ENCODE measurements around the gene CYP26B1.

Gene CYP26B1

DNA sequence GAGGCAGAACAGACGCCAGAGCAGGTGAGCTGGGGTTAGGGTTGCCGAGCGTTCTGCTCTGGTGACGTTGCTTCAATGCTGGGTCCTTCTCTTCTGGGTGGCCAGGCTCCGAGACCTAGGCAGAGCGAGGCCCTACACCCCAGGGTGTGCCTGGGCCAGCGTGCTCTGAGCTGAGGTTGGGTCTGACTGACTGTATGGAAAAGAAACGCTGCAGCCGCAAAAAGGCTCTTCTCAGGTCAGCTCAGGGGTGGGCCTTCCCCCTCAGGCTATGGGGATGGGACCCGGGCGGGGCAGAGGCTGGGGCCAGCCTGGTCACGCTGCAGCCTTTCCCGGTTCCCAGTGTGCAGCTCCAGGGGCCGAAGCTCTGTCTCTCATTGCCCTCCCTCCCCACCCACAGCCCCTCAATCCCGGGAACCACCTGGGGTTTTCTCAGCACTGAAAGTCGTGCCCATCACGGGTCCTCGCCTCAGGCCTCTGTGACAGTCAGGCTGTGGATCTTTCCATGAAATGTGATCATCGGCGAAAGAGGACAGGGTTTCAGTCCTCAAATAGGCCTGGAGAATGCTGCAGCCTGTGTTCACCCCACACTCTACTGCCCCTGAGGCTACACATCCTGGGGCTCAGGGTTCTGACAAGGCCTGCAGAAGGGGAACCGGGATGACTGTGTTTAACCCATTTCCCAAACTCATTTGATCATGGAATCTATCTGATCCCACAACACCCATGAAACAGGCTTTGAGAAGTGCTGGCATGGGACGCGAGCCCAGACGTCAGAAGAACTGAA, 19.4 kb downstream of the CYP26B1 start:
- FAIRE-seq = no peak

DNA sequence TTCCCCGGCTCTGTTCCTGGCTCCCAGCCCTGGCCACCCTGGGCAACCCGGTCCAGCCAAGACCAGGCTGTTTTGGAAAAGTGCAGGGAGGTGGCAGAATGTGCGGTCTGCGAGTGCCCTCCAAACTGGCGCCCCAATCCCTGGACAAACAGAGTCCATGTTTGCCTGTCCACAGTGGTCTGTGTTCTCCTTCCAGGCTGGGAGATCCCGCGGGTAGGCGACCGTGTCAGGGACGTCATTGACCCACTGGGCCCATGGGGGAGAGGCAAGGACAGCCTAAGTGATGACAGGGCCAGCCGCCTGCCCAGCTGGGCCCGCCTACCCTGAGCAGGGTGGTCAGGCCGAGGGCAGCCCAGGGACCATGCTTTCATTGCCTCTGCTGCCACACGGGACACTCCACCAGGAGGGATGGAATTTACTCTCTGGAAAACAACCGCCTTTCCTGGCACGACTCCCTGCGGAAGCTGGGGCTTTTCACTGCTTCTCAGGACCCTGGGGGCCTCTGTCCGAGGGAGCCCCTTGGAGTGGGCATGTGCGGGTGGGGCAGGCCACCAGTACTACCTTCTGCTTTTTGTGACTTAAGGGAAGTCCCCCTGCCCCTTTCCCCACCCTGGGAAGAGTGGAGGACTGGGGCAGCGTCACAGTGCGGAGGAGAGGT, 20.1 kb downstream of the CYP26B1 start:
- no peak for FAIRE-seq

DNA sequence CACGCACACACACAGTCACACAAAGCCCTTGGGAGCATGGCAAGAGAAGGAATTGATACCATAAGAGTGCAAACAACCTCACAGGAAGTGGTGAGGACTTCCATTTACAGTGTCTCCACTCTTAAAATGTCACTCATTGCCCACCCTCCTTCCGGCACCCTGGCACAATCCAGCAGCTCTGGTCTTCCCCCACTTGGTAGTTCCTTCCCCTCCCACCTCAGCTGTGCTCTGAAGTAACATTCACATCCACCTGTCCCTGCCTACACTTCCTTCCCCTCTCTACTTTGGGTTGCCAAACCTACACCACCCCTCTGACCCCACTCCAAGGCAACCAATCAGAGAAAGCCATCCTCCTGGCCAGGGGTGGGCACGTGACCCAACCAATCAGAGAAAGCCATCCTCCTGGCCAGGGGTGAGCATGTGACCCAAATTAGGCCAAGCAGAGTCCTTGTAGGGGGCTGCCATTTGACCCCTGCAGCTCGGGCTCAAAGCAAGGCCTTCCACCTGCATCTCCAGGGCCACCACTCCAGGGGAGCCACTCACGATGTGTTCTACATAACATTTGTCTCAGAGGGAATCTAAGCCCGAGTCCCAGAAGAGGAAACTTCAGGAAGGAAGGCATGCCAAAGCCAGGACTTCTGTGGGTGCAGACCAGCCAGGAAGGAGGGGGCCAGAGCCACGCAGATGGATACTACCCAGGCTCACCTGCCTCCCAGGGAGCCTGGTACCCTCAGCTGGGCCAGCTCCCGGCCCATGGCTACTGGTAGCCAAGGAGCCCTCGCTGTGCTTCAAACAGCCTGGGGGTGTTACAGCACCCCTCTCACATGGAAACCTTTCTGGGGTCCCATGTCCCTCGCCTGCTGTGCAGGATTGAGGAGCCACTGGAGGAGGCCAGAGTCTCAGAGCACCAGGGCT, 21.2 kb downstream of the CYP26B1 start:
- FAIRE-seq = no peak

DNA sequence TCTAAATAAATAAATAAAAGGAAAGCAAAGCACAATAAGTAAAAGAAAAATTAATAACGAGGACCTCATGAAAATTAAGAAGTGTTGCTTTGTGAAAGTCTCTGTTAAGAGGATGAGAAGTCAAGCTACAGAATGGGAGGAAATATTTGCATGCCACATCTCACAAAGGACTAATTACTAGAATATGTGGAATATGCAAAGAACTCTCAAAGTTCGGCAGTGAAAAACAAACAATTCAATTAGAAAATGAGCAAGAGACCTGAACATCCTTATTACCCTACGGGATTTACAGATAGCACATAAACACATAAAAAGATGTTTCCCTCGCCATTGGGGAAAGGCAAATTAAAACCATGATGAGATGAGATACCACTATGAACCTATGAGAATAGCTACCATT, 23.3 kb downstream of the CYP26B1 start:
- no peak for FAIRE-seq

DNA sequence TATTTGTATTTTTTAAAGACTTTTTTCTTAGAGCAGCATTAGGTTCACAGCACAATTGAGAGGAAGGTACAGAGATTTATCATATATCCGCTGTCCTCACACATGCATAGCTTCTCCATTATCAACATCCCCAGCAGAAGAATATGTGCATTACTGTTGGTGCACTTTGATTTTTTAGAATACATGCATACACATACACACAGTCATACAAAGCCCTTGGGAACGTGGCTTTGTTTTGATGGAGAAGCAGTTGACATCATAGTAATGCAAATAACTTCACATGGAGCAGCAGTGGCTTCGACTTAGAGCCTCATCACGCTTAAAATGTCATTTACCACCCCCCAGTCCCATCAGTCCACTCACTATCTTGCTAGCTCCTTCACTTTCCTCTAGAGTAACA, 26.5 kb downstream of the CYP26B1 start:
- no peak for FAIRE-seq

DNA sequence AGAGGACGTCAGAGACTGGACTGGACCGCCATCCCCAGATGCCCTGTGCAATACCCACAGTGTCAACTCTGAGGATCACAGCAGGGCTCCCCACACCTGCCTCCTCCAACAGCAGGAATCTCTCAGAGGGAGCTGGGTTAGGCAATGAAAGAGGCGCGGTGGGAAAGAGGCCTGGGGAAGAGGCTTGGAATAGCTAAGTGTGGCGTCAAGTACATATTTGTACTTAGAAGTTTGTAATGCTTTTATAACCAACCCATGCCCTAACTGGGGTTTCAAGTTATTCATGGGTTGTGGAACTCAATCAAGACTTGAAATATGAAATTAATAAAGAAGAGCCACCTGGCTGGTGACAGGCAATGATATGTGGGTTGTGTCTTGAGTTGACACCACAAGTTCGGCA, 28.7 kb downstream of the CYP26B1 start:
- no peak for FAIRE-seq

DNA sequence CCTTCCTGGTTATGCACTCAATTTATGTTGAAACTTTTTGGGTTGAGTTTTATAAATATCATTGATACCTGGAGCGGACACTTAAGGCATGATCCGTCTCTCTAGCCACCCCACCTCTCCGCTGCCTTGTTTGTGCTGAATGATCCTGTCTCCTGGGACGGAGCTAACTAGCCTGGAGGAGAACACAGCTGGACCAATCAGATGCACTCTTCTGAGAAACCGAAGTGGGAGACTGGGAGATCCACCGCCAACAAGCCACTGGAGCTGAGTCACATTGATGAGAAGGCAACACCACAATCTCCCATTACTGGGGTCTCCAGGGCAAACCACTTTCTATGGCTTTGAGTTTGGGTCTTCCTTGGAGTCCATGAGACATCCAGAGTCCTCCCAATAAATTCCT, 29.3 kb downstream of the CYP26B1 start:
- no peak for FAIRE-seq

DNA sequence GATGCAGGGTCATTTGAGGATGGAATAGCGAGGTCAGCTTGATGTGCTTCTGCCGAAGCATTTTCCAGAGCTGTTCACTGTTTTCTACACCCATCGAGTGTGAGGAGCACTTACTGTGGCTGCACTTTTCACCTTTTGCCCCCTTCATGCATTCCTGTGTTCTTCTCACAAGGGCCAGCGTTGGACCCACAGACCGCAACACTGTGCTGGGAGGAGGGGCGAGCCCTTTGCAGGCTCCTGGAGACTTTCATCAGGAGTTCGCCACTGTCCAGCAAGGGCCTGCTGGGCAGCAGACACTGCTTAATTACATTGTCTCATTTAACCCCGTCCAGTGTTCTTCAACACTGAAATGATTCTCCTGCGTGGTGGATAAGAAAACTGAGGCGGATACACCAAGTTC, 29.9 kb downstream of the CYP26B1 start:
- FAIRE-seq = no peak

DNA sequence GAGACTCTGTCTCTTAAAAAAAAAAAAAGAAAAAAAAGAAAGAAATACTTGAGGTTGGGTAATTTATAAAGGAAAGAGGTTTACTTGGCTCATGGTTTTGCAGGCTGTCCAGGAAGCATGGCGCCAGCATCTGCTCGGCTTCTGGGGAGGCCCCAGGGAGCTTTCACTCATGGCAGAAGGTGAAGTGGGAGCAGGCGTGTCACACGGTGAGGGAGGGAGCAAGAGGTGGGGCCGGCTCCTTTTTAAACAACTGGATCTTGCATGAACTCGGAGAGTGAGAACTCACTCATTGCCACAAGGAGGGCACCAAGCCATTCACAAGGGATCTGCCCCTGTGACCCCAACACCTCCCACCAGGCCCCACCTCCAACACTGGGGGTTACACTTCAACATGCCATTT, 30.6 kb downstream of the CYP26B1 start:
- FAIRE-seq = no peak

DNA sequence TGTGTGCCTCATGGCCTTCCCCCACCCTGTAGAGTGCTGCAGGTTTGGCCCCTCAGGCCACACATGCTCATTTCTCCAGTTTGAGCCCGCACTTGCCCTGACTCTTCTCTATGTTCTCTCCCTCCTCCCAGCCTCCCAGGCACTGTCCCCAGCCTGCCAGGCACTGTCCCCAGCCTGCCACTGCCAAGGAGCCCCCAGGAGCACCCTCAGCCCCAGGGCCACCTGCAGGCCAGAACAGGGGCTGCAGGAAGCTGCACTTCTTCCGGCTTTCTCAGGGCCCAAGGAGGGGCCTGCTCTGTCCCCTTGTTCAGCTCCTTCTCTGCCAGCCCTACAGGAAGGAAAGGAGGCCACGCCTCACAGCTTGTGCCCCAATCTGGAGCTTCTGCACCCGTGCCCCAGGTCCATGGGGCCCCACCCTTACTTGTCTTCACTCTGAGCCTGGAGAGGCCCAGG, 31.6 kb downstream of the CYP26B1 start:
- no peak for FAIRE-seq

DNA sequence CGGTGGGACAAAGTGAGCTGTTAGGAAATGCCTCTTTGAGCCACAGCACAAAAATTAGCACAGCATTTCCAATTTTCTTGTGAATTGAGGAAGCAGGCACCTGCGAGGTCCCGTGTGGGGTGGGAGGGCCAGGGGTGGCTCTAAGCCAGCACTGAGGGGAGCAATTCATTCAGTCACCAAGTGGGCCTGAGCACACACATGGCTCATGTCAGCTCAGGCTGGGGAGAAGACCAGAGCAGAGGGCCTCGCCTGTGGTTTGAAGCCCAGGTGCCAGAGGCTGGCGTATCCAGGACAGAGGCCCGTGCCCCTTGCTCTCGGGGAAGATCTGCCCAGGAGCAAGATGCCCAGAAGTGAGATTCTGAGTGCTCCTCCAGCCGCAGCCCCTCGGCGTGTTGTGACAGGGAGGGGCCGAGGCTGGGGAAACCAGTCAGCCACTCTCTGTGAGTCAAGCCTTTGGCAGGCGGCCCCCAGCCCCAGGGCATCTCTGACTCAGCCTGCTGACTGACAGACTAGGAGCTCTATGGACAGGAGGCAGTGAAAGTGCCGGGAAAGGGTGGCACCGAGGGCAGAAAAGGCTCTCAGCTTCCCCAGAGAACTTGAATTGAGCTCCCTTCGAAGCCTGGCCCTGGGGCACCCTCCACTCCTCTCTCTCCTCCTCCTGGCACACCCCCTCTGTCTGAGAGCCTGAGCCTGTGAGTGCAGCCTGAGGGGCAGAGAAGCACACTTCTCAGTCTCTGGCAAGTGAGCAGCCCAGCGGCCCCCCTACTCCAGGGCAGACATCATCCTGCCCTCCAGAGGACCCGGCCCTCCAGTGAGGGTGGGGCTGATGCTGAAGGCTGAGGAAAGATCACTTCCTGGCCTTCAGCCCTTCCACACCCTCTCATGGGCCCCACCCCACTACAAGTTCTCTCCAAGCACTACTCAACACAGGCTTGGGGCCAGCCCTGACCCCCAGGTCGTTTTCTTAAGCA, 32.3 kb downstream of the CYP26B1 start:
- FAIRE-seq = no peak

DNA sequence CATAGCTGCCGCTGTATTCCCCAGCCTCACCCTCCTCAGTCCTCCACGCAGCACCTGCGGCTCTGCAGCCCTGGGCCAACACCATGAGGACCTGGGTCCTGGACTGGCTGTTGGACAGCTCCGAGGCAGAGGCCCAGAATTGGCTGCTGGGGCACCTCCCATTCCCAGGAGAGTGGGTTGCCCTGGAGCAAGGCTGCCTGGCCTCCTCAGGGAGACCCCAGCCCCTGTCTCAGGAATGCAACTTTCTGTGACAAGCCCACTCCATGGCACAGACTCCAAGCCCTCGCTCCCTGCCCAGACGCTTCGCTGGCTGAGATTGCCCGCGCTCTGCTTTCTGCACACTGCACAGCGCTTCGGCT, 33.0 kb downstream of the CYP26B1 start:
- FAIRE-seq = no peak

DNA sequence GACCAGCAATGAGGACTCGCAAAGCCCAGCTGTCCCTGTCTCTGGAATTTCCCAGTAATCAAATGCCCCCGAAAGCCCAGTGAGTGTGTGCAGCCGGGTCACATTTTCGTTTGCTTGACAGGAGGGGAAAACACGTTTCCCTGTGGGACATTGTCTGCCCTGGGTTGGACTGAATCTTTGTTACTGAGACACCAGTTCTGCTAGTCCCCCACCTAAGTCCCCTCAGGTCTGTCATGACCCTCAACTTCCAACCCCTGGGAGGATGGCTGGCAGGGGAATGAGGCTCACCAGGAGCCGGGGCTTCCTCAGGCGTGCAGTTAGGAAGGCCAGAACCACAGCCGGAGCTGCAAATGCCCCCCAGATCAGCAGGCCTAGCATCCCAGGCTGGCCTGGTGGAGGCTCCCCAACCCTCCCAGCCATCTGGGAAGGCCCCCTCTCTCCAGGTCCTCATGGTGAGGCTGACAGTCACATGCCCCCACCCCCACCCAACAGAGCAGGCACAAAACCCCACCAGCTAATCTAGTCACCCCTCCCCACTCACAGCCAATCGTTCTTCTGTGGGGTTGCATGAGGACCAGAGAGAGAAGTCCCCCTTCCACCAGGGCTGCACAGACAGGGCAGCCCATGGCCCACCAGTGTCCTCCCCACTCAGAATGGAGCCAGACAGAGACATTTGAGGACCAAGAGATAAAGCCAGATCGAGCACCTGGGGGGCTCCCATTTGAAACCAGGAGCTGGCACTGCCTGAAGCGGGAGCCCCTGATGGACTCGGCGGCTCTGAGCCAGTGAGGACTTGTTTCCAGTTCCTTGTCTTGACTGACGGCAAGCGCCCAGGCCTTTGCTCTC, 33.6 kb downstream of the CYP26B1 start:
- no peak for FAIRE-seq

DNA sequence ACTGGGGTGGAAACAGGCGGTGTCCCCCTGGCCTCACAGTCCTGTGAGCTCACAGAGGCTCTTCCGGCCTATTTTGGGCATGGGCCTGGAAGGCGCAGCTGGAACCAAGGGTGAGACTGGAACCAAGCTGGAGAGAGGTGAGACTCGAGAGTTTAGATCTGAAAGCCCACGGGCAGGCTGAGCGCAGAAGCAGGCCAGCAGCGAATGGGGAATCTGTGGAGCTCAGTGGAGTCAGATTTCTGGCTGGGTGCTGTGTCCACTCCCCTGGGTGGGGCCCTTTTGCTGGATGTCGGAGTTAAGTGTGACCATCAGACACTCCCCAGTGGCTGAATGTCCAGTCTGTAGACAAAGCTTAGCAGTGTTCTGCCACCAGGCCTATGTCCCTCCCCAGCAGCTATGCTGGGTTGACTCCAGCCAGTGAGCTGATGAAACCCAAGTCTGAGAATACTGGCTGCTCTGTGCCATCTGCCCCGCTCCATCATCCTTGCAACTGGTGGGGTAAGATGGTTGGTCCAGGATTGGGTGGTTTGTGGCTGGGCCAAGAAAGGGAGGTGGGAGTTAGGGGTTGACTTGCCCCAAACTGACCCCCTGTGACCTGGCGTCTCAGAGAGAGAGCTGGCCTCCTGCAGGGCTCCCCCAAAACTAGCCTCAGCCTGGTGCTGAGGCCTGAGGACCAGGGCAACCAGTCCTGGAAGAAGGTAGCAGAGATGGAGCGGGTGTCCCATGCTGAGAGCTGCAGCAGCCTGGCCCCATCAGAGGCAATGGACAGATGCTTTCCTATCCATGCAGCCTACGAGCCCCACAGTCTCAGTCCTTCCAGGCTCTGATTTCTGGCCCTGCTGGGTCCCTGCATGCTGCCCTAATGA, 34.4 kb downstream of the CYP26B1 start:
- no peak for FAIRE-seq

DNA sequence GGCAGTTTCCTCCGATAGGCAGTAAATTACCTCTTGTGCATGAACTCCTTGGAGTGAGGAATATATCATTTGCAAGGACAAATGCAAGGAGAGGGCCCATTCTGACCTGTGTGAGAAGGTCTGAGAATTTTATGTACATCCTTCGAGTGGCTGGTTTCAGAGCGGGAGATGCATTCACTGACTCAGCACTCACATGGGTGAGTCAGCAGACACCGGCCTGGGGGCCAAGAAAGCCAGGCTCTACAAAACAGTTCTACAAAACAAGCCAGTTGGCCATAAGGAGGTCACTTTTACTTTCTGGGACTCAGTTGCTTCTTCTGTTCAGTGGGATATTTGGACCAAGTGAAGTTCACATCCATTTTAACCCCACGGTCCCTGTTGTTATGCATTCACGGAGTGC, 35.3 kb downstream of the CYP26B1 start:
- FAIRE-seq = no peak

DNA sequence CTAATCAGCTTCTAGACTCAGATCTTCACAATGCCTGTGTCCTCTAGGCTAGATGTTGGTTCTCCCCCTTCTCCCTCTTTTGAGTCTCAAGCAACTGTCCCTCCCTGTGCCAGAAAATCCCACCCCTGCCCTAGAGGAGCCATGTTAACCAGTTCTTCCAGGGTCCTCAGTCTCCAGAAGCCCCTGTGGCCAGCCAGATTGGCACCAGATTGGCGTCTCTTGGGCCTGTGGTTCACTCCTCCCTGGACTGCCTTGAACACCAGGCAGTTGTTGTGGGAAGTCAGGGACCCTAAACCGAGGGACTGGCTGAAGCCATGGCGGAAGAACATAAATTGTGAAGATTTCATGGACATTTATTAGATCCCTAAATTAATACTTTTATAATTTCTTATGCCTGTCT, 36.6 kb downstream of the CYP26B1 start:
- no peak for FAIRE-seq

DNA sequence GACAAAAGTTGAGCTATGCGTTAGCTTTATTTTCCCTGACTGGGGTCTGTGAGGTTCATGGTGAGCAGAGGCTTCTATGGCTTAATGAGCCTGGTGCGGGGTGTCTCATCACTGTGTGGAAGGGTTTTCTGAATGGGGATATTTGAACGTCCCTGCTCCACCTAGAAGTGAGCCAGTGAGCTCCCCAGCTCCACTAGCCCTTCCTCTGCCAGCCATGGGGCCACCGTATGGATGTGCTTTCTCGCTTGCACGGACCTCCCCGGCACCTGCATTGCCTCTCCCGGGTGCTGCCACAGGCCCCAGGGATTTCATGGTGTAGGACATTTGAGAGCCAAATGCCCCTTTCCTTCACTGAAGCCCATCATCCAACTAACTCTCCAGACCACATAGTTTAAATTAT, 37.8 kb downstream of the CYP26B1 start:
- FAIRE-seq = no peak

DNA sequence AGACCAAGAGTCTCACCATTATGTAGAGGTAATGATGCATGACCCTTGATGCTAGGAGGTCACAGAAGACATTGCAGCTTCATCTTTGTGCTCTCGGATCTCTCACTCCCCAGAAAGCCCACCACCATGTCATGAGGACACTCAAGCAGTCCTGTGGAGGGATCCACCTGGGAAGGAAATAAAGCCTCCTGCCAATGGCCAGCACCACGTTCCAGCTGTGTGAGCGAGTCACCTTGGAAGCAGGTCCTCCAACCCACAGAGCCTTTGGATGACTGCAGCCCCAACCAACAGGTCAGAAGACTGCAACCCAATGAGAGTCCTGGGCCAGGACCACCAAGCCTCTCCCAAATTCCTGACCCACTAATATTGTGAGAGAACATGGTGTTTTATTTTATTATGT, 38.4 kb downstream of the CYP26B1 start:
- FAIRE-seq = no peak

DNA sequence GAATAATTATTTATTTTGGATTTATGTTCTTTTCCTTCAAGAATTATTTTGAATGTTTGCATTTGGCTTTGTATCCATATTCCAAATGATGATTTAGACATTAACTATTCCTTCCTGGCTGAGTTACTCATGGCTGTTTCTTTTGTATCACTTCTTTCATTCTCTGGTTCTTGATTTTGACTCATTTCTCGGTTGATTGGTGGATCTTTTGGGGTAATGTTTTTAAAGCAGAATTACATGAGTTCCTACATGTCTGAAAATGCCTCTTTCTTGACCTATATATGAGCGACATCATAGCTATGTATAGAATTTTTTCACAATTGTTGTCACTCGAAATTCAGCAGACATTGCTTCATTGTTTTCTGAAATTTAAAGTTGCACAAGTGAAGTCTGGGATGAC, 39.5 kb downstream of the CYP26B1 start:
- no peak for FAIRE-seq

DNA sequence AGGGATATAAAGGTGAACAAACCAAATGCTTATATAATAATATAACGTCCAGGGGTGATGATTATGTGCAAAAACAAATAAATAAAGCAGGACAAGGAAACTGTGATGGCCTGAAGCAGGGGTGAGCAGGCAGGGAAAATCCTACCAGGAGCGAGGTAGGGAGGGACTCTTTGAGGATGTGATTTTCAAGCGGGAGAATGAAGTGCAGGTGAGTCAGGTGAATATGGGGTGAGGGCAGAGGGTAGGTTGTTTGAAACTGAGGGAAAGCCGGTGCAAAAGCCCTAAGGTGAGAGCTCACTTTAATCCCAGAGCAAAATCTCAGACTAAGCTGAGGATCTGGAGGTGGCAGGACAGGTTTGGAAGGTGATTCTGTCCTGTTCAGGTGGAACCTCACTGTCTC, 40.7 kb downstream of the CYP26B1 start:
- FAIRE-seq = no peak
